HG02840 (cell line): Measurements from ENCODE around the gene CFP.

Source experiments
- ATAC-seq: cut with Tn5 transposase; IDR thresholded peaks from one replicate; pipeline ENCODE4 v1.9.1; 2021; ENCODE audit warnings: mild to moderate bottlenecking, moderate library complexity, moderate number of reproducible peaks; ENCODE audit not compliant: unreplicated experiment, low FRiP score

Gene CFP

DNA sequence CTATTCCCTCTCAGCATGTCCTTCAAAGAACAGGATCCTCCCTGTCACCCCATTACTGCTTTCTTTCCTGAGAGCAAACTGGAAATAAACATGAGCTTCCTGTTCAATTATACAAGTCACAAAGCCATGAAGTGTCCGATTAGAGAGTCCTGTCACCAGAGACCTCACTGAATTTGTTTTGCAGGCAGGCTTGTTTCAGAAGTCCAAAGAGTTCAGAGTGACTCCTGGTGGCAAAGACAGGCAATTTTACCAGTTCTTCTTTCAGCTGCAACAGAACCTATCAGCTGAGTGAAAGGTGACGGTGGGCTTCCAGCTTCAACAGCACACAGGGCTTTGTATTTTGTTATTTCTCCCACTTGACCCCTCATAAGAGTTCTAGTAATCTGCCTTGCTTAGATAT lies 14.2 kb upstream of the CFP start:
- ATAC-seq, result no peak

DNA sequence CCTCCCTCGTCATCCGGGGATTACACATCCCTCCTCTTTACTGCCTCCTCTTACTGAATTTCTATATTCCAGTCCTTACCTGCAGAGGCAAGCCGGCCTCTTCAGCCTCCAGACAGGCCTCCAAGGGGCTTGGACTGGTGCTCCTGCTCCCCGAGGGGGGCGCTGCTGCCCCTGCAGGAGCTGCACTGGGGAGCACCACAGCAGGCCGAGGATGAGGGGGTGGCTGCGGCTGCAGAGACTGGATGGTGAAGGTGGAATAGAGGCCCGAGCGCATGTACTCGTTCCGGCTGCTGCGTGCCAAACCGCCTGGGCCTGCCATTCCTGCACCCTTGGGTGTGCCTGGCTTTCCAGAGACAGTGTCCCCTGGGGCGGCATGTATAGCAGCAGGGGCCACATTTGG lies 9.1 kb upstream of the CFP start:
- ATAC-seq, result no peak

DNA sequence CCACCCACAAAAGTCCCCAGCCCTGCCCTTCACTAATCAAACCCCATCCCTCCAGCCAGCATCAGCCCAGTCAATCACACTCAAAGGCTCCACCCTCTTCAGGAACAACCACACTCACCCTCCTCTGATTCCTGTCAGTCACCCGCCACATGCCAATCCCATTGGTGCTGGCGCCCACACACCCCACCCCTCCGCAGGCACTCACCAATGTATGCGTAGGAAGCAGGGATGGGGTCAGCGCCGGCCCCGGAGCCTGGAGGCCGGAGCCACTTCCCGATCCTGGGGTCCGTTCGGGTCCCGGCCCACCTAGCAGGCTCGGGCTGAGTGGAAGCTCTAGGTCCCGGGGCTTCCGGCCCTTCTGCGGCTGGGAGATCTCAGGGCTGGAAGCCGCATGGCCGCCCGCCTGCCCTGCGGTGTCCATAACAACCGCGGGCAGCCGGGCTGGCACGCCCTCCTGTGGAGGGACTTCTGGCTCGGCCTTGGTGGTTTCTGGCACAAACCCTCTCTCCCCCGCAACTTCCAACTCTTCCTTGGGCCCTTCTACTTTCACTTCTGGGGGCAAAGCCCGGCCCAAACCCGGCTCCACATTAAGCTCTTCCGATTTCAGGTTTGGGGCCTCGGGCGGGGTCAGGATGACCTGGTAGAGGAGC lies 7.9 kb upstream of the CFP start:
- no peak for ATAC-seq

DNA sequence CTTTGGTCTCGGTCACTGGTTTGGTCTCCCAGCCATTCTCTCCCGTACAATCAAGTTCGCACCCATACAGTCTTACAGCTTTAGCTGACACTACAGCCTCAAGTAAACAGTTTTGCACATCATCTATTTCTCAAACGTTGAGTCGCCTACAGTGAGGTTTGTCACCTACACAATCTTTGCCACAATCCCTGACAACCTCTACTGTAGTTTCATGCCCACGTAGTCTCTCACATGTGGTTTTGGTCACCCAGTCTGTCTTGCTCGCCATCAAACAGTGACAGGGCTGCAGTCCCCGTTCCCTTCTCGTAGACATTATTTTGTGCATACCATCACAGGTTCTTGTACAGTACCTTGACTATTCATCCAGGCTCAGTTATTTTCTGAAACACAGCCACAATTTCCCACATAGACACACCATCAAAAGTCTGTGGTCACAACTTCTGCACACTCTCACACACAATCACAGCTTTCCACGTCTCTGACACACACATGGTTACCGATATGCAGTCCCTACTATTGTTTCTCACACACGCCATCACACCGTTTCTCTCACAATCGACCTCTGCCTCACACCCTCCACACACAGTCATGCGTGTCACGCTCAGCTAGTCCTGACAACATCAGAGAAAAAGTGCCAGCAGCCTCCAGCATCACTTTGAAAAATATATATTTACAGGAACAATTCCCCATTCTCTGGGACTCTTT lies 5.3 kb upstream of the CFP start:
- no peak for ATAC-seq

DNA sequence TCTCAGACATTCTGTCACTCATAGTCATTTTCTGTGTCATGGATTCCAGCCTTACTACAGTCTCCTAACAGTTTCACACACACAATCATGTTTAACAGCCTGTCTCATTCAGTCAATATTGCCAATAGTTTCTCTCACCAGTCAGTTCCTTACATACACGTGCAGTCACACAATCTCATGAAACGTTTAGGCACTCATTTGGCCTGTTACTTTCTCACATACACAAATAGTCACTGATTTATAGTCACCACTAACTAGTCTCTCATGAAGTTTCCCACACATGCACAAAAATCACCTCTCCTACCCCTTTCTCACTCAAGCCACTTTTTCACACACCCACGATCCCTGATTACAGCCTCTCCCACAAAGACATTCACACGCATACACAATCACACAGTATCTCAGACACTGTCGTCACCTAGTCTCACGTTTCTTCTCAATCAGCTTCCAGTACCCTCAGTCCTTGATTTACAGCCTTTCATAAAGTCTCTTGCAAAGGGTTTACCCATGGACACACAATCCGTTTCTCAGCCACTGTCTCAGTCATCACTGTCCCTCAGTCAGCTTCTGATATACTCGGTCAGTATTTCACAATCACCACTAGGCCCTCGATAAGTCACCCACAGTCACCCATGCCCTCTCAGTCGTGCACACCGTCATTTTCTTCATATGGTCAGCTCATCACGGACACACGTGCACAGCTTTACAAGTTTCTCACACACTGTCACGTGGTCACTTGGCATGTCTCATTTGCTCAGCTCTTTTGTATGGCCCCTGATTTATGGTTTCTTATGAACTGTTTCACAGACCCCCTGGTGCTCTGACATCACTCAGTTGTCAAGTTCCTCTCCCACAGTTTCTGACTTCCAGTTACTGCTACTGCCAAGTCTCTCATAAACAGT lies 4.2 kb upstream of the CFP start:
- no peak for ATAC-seq

DNA sequence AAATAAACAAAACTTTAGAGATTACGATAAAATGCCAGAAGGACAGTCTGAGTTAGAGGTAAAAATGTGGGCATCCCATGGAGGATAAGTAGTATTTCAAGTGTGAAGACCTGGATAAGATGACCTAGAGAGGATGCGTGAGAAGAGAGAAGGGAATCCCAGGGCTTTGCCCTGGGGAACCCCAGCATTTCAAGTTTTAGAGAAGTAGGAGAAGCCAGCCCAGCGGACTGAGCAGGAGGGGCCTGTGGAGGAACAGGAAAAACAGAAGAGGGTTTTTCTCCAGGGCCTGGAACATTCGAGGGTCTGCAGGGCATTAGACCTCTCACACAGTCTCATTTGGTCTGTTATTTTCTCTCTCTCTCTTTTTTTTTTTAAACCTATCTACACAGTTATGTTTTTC lies 2.9 kb upstream of the CFP start:
- ATAC-seq, result no peak

DNA sequence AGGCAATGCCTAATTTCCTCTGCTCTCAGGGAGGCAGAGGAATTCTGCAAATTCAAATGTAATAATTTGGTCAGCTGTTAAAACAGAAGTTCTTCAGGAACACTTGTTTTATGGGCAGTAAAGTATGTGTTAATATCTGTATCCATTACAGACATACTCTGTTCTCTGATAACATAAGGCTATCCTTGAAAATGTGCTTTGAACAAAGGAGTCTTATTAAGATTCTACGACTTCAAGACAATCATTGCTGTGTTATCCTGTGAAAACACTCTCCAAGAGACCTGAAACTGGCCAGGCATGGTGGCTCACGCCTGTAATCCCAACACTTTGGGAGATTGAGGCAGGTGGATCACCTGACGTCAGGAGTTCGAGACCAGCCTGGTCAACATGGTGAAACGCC lies 1.9 kb upstream of the CFP start:
- ATAC-seq, result no peak

DNA sequence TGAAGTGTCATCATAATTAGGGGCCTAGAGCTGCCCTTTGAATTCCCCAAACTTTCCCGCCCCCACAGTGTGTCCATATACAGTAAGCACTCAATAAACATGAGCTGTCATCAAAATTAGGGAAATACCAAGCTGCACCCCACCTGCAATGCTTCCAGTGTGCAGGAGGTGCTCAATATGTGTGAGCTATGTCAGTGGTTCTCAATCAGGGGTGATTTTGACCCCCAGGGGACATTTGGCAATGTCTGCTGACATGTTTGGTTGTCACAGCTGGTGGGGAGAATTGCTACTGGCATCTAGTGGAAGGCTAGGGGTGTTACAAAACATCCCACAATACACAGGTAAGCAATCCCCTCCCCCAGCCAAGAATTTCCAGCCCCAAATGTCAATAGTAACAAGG lies 748 bp downstream of the CFP start:
- ATAC-seq, result no peak

DNA sequence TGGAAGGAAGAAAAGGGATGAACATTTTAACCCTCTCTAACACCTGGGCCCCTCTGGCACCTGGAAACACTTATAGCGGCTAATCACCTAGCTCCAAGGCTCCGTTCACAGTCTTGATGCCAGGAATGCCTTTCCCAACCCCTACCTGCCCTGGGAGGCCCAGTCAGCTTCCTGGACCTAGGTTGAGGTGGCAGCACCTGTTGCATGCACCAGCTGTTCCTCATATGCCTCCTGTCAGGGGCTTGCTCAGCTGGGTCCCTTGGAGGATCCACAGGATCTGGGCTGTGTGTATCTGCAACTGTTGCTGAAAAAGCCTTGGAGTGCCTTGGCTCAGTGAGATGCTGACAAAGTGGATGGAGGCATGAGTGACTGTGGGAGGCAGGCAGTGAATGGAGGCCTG lies 4.4 kb downstream of the CFP start:
- ATAC-seq, result no peak

DNA sequence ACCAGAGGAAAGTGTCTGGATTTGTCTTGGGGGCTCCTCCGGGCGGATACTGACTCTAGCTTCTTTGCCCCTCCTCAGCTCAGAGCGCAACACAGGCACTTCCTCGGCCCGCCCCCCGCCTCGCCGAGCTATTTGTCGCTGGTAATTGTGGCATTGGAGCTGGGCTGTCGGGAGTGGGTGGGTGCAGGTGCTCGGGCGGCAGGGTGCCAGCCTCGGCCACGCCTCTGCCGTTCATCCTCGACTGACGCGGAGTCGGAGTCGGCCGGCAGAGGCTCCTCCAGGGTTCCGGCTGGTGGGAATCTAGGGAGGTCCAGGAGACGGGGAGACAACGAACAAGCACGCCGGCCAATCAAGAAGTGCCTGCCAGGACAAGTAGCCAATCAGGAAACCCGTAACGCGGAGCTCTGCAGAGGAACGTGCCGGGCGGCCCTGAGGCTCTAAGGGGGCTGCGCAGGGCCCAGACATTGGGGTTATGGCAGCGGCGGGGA lies 6.1 kb downstream of the CFP start:
- ATAC-seq, result no peak

DNA sequence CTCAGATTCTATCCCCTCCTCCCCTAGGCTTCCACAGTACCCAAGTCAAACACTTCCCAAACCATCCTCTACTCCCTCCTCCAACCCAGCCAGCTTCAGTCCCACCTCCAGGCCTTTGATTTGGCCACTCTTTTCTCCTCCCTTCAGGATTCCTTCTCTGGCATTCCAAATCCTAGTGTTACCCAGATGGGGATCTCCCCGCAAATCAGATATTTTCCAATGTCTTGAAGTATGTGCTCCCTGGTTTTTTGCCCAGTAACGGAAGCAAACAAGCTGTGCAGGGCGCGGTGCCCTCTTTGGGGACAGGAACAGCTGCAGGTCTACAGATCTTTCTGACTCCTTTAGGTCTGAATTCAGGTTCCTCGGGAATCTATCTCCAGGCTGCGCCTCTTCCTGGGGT lies 7.9 kb downstream of the CFP start:
- ATAC-seq, result no peak

DNA sequence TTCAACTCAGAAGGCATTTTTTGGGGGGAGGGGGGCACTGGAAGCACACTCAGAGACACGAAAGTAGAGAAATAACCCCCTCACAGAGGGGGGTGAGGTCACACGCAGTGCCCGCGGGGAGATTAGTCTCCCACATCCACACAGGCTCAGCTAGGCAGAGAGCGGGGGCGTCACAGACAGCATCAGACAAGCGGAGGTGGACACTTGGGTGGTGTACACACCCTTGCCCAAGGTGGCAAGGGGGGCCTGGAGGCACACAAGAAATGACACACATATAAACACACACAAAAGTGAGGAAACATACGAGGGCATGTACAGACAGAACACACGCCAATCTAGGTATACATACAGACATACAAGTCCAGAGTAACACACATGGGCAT lies 9.4 kb downstream of the CFP start:
- no peak for ATAC-seq

DNA sequence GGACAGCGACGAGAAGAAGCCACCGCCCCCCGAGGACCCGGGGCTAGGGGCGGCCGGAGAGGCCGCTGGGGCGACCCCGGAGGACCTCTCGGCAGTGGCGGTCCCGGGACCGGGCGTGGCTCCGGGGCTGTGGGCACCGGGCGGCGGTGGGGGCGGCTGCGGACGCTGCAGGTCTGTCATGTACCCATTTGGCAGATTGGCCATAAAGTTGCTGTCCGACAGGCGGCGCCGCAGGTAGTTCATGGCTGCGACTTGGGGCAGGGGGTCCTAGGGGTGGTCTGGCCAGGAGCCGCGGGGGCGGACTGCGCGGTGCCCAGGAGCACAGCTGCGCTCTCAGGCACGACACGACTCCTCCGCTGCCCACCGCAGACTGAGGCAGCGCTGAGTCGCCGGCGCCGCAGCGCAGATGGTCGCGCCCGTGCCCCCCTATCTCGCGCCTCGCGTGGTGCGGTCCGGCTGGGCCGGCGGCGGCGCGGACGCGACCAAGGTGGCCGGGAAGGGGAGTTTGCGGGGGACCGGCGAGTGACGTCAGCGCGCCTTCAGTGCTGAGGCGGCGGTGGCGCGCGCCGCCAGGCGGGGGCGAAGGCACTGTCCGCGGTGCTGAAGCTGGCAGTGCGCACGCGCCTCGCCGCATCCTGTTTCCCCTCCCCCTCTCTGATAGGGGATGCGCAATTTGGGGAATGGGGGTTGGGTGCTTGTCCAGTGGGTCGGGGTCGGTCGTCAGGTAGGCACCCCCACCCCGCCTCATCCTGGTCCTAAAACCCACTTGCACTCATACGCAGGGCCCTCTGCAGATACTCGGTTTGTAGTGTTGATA lies 10.0 kb downstream of the CFP start, which contains the start of gene SYN1:
Gene SYN1 (minus strand): TSS at position 372 of the 817 bp plus-strand sequence. CDS start 129 bp downstream, at position 243.
- no peak for ATAC-seq

DNA sequence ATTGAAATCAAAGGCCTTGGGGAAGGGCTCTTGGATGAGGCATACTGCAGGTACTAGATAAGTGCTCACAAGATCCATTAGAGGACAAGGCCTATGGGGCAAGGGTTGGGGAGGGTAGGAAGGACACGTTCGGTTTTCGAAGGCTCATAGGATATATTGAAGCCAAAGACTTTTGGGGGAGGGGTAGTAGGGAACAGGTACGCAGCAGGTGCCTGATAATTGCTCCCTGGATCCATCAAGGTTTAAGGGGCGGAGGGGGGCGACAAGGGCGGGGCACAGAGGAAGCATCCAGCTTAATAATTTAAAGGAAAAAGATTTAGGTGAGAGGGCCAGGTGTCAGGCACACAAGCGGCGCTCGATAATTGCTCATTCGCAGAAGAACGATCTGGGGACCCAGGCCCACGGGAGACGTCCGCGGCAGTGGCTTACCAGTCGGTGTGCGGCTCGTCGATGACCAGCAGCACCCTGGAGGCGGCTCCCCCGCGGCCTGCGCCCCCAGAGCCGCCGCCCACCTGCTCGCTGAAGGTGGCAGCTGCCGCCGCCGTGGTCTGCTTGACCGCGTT lies 10.7 kb downstream of the CFP start:
- ATAC-seq, result no peak

DNA sequence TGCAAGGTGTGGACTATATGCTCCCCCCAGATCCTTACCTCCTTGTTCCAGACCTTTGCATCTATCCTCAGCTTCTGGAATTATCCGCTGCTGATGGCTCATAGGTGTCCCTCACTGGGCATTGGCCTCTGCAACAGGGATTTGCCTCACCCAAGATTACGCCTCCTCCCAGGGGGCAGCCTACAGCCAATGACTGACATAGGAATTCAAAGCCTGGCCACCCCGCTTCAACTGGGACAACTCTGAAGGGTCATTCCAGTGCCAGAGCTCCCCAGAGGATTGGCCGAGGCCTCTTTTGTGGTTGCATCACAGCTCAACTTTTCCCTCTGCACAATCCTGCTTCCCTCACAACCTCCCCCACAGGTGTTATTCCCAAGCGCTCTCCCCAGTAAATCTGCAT lies 15.1 kb downstream of the CFP start:
- no peak for ATAC-seq

DNA sequence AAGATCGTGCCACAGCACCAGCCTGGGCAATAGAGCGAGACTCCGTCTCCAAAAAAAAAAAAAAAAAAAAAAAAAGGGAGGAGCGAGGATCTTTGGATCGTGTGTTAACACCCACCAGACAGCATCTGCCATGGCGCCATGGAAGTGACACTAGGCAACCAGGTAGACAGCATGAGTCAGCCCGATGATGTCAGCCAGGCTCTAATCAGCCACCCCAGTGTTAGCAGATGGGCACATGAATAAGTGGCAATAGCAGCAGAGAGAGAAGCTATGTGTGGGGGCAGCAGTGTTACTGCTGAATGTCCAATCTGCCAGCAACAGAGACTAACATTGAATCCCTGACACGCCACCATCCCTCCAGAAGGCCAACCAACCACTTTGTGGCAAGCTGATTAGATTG lies 16.6 kb downstream of the CFP start:
- ATAC-seq, result no peak

DNA sequence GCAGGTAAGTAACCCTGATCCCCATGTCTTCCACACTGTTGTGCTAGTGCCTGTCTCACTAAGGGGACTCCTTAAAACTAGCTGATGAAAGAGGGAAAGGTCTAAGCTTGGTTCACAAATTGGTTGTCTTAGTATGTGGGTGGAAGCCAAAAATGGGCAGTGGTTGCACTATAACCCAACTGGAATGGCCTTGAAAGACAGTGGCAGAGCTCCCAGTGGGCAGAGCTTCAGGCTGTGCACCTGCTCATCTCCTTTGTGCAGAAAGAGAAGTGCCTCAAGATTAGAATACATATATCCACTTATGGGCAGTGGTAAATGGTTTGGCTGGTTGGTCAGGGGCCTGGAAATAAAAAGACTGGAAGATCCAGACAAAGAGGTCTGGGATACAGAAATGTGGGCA lies 17.3 kb downstream of the CFP start:
- ATAC-seq, result no peak

DNA sequence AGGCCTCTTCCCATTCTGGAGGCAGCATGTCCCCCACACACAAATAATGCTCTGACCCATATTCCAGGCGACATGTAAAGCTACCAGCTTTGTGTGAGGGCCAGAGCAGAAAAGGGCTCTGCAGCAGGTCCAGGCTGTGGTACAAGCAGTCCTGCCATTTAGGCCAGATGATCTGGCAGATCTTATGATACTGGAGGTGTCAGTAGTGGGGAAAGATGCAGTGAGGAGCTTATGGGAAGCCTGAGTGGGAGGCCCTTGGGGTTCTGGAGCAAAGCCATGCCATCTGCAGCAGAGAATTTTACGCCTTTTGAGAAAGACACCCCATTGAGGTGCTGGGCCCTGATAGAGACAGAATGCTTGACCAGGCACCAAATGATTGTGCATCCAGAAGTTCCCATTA lies 17.8 kb downstream of the CFP start:
- no peak for ATAC-seq

DNA sequence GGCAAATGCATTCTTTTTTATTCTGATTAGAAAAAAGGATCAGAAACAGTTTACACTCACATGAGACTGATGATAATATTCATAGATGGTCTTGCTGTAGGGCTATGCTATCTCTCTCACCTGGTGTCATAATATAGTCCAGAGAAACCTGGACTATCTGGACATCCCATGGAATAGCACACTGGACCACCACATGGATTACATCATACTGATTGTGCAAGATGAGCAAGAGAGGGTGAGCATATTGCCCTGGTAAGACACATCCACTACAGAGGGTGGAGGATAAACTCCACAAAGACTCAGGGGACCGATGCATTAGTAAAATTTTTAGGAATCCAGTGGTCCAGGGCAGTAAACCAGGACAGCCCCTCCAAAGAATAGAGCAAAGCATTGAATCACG lies 18.2 kb downstream of the CFP start:
- ATAC-seq, result no peak

DNA sequence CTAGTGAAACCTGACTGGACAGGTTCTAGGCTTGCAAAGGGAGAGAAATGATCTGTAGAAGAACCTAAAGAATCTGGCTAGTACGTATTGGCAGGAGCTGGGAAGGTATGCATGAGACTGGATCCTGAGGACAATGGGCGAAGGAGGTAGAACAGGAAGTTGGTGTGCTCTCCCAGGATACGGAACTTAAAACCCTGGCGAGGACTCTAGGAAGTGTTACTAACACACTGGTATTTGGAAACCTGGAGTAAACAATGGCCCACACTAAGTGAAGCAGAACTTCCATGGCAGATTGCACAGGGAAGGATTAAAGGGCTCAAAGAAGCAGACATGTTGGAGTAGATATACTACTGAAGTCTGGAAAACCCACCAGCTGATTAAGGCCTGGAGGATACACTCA lies 19.2 kb downstream of the CFP start:
- ATAC-seq, result no peak
